B cell (primary cell): ENCODE measurements around the gene FNDC3A. TPM values are rescaled to one million over a fixed set of nuclear protein-coding genes. Genes with fewer than 3 reads are reported as not detected.

Experiments used
- ATAC-seq: fragments of 200-7000 bp; cut with Tn5 transposase; one replicate; pipeline ENCODE4 v1.10.0; 2021; ENCODE audit warnings: low read depth, mild to moderate bottlenecking, moderate number of reproducible peaks, moderate library complexity
- CTCF ChIA-PET: fragments of 350-600 bp; sonication (Branson Sonifier 250); formaldehyde crosslinking; loops from one replicate; lab custom pipeline; 2021; ENCODE audit warnings: antibody characterized with exemption, inconsistent platforms; lab: Charles Lee
- POLR2A ChIA-PET: fragments of 350-600 bp; sonication (Branson Sonifier 250); formaldehyde crosslinking; loops from one replicate; lab custom pipeline; 2021; ENCODE audit warnings: antibody characterized with exemption; lab: Charles Lee
- DNase-seq: peaks from one replicate; pipeline ENCODE4 v3.0.0; 2013
- H2AFZ ChIP-seq: 2 replicates; pipeline ENCODE4 v1.6.1; 2012; ENCODE audit warnings: mild to moderate bottlenecking, low read depth, low read length; ENCODE audit not compliant: insufficient read depth, poor library complexity, severe bottlenecking
- H3K27ac ChIP-seq, 2 donors: 1 replicate in 1 of 2; 2 replicates in 1 of 2; pipeline ENCODE4 v1.5.1; 2012 to 2013; ENCODE audit warnings: low read length in 2 of 2, mild to moderate bottlenecking in 2 of 2, moderate library complexity in 1 of 2
- H3K27me3 ChIP-seq, 4 experiments: fragments of 200-600 bp in 1 of 4; sonication (generic) in 1 of 4; replicated peaks in 1 of 4; 1 replicate in 2 of 4; 2 replicates in 2 of 4; pipeline versions ENCODE4 v1.6.1 to v1.7.0; 2013 to 2016; ENCODE audit warnings: low read length in 3 of 4, mild to moderate bottlenecking in 2 of 4, mixed read lengths in 1 of 4, moderate library complexity in 1 of 4; ENCODE audit not compliant: insufficient read depth in 4 of 4, control insufficient read depth in 3 of 4; ENCODE audit errors: control extremely low read depth in 1 of 4
- H3K36me3 ChIP-seq, 2 experiments: replicated peaks in 1 of 2; 1 replicate in 1 of 2; 2 replicates in 1 of 2; pipeline versions ENCODE4 v1.6.1 to v1.7.1; 2013; ENCODE audit warnings: low read length in 1 of 2; ENCODE audit not compliant: insufficient read depth in 2 of 2, control insufficient read depth in 1 of 2; ENCODE audit errors: control extremely low read depth in 1 of 2, extremely low read depth in 1 of 2
- H3K4me1 ChIP-seq, 2 donors: fragments of 200-600 bp in 1 of 2; sonication (generic) in 1 of 2; 1 replicate in 1 of 2; 2 replicates in 1 of 2; pipeline versions ENCODE4 v1.5.1 to v1.6.1; 2013 to 2017; ENCODE audit warnings: low read length in 2 of 2; ENCODE audit not compliant: control insufficient read depth in 2 of 2, insufficient read depth in 2 of 2
- H3K4me2 ChIP-seq: replicated peaks from 2 replicates; pipeline ENCODE3; 2012; ENCODE audit warnings: mild to moderate bottlenecking, low read depth, low read length; ENCODE audit not compliant: poor library complexity, severe bottlenecking
- H3K4me3 ChIP-seq, 5 experiments: fragments of 200-600 bp in 1 of 5; sonication (generic) in 1 of 5; 1 replicate in 3 of 5; 2 replicates in 2 of 5; pipeline versions ENCODE4 v1.5.1 to v1.7.0; 2011 to 2016; ENCODE audit warnings: low read length in 4 of 5, mild to moderate bottlenecking in 4 of 5, low read depth in 2 of 5, control low read depth in 1 of 5, moderate library complexity in 1 of 5; ENCODE audit not compliant: insufficient read depth in 1 of 5; ENCODE audit errors: control extremely low read depth in 1 of 5, extremely low read depth in 1 of 5
- H3K79me2 ChIP-seq: fragments of 200-600 bp; sonication (generic); one replicate; pipeline ENCODE4 v1.6.0; 2016; ENCODE audit warnings: low read length; ENCODE audit not compliant: control insufficient read depth, insufficient read depth
- H3K9ac ChIP-seq: fragments of 200-600 bp; sonication (generic); 2 replicates; pipeline ENCODE4 v1.6.1; 2017; ENCODE audit warnings: mild to moderate bottlenecking, low read length, moderate library complexity
- H3K9me3 ChIP-seq, 3 donors: one replicate each; pipeline versions ENCODE4 v1.6.1 to v1.7.1; 2013; ENCODE audit warnings: low read length in 2 of 3; ENCODE audit not compliant: control insufficient read depth in 2 of 3, insufficient read depth in 1 of 3; ENCODE audit errors: control extremely low read depth in 1 of 3
- H4K20me1 ChIP-seq: 2 replicates; pipeline ENCODE4 v1.6.0; 2012; ENCODE audit warnings: mild to moderate bottlenecking, low read length; ENCODE audit not compliant: insufficient read depth, control insufficient read depth, poor library complexity, severe bottlenecking
- H3K27ac Mint-ChIP-seq: one replicate; pipeline ENCODE4 v1.8.0; 2021; ENCODE audit warnings: mixed read lengths
- H3K27me3 Mint-ChIP-seq: one replicate; pipeline ENCODE4 v1.8.0; 2021; ENCODE audit warnings: mixed read lengths
- H3K4me1 Mint-ChIP-seq: one replicate; pipeline ENCODE4 v1.8.0; 2021; ENCODE audit warnings: mixed read lengths
- H3K4me3 Mint-ChIP-seq: one replicate; pipeline ENCODE4 v1.8.0; 2021; ENCODE audit warnings: mixed read lengths
- H3K9me3 Mint-ChIP-seq: one replicate; pipeline ENCODE4 v1.8.0; 2022; ENCODE audit warnings: mixed read lengths; ENCODE audit not compliant: insufficient read depth
- CTCF ChIP-seq: fragments of 200-600 bp; IDR thresholded peaks from one replicate; pipeline ENCODE4 v1.8.0; 2022; ENCODE audit warnings: antibody characterized with exemption, mild to moderate bottlenecking
- EZH2 ChIP-seq: IDR thresholded peaks from 2 replicates; pipeline ENCODE4 v1.6.1; 2012; ENCODE audit warnings: borderline replicate concordance, low read depth, mild to moderate bottlenecking, moderate library complexity, low read length; ENCODE audit not compliant: insufficient read depth, poor library complexity, severe bottlenecking
- whole genome bisulfite sequencing: methylation state at CpG from one replicate; pipeline ENCODE4 v1.1.5; 2013; ENCODE audit warnings: missing lambda C conversion rate; ENCODE audit not compliant: insufficient coverage; 5-methylcytosine and 5-hydroxymethylcytosine counted together
- intact Hi-C: fragments of 100-400 bp; cut with micrococcal nuclease; formaldehyde crosslinking; loops from one replicate; pipeline ENCODE4 v1.10.0; 2022
- polyA plus RNA-seq: library from polyadenylated mRNA; depleted of rRNA; stranded (reverse); fragments of >200 nt; gene quantifications from 2 replicates; pipeline ENCODE4 v1.2.3, GENCODE V29; 2012
- total RNA-seq, 2 donors: library from RNA; stranded (reverse); fragments of 120-200 nt in 1 of 2; gene quantifications; 1 replicate in 1 of 2; 2 replicates in 1 of 2; pipeline versions ENCODE4 v1.2.3 to v1.2.4, GENCODE V29; 2013 to 2022

Gene FNDC3A
- total and polyA plus RNA-seq, 2 donors (not counting 1 experiment from before 2014, with no cell fraction given): 13.5 to 37.1 TPM

DNA sequence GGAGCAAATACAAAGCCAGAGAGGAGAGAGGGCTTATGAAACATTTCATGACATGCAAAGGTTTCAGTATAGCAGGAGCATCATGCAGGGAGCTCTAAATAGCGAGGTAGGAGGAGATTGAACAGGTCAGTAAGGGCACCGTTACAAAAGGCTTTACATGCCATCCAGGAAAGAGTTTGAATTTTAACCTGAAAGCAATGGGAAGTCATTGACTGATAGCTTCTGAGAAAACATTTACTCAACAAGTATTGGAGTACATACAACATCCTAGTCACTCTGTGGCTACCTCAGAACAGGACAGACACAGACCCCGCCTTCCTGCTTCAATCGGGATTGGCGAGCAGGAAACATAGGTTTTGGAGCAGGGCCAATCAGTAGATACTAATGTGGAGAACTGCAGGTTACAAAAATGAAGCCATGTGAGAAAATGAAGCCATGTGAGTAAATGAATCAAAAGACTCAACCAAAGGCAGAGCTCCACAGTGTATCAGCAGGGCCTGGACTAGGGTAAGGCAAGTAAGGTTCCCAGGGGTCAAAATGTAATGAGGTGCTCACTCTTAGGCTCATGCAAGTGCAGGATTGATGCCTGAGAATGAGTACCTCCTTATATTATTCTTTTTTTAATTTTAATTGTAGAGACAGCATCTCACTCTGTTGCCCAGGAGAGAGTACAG lies 46.8 kb upstream of the FNDC3A start:
- intact Hi-C loops: no loop called here
- POLR2A ChIA-PET: no interaction called here
- H3K4me1 Mint-ChIP-seq: no peaks in the 10 kb centered on the region
- CTCF ChIA-PET: no interaction called here
- Histone ChIP-seq H3K9ac (no peak overlapping the region), H3K27ac (no peak overlapping the region), H2AFZ (no peak overlapping the region), H4K20me1 (no peaks in the 10 kb centered on the region), H3K36me3 (no peaks in the 10 kb centered on the region), H3K4me3 (no peak overlapping the region), H3K4me1 (no peaks in the 10 kb centered on the region), H3K27me3 (no peaks in the 10 kb centered on the region), H3K79me2 (no peaks in the 10 kb centered on the region), H3K9me3 (peaks cover 0 to 1% (median 0%) of the 10 kb centered on the region in 3 donors), H3K4me2 (no peak overlapping the region)
- DNase-seq: no peak
- H3K27ac Mint-ChIP-seq: no peak overlapping the region
- H3K9me3 Mint-ChIP-seq: no peaks in the 10 kb centered on the region
- WGBS: 83% methylated on average over 4 of the region's 5 CpGs
- no peak overlapping the region for H3K4me3 Mint-ChIP-seq
- no peak for TF ChIP-seq EZH2
- TF ChIP-seq CTCF: no peak
- peaks cover 18% of the 10 kb centered on the region for H3K27me3 Mint-ChIP-seq
- ATAC-seq: no peak

DNA sequence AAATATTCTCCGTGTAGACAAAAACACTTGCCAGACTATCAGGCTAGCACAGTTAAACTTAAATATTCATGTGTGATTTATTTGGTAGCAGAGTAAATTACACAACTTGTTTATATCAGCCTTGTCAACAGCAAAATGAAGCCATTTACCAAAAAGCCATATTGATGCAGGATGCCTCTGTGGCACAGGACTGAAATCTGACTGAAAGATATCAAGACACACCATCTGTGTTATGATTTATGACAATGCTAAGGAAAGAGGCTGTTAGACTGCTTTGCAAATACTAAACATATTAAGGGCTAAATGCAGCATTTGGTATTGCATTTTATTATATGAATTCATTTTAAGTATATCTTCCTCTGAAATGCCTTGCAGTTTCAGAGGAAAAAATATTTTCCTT lies 44.8 kb upstream of the FNDC3A start:
- H3K27me3 Mint-ChIP-seq: peaks cover 31% of the 10 kb centered on the region
- ChIA-PET POLR2A (no interaction called here), CTCF (no interaction called here)
- H3K9ac ChIP-seq: no peak overlapping the region
- no peaks in the 10 kb centered on the region for H3K4me1 ChIP-seq
- no peak overlapping the region for H3K4me3 ChIP-seq
- WGBS: no CpG with 5 or more reads among the region's 1 CpG
- H3K4me2 ChIP-seq: no peak overlapping the region
- H3K4me3 Mint-ChIP-seq: no peak overlapping the region
- H3K36me3 ChIP-seq: no peaks in the 10 kb centered on the region
- H3K9me3 ChIP-seq: peaks cover 0 to 3% (median 1%) of the 10 kb centered on the region in 3 donors
- TF ChIP-seq CTCF: no peak
- no peak for TF ChIP-seq EZH2
- H3K27ac Mint-ChIP-seq: no peak overlapping the region
- H4K20me1 ChIP-seq: no peaks in the 10 kb centered on the region
- H3K27ac ChIP-seq: no peak overlapping the region
- DNase-seq (no peak), ATAC-seq (no peak)
- H3K79me2 ChIP-seq: no peaks in the 10 kb centered on the region
- no peaks in the 10 kb centered on the region for H3K4me1 Mint-ChIP-seq
- H2AFZ ChIP-seq: no peak overlapping the region
- no peaks in the 10 kb centered on the region for H3K9me3 Mint-ChIP-seq
- intact Hi-C loops: no loop called here
- no peaks in the 10 kb centered on the region for H3K27me3 ChIP-seq
